HG03378 (cell line): ENCODE data around the gene FMNL2.
"Not testable (repeated sequence)": the region's sequence is repeated elsewhere in the genome, so short reads cannot be mapped to it uniquely, and the experiment has no call there.

ENCODE experiments used
- ATAC-seq: cut with Tn5 transposase; IDR thresholded peaks from one replicate; pipeline ENCODE4 v1.9.1; 2021; ENCODE audit warnings: mild to moderate bottlenecking, moderate library complexity; ENCODE audit not compliant: unreplicated experiment

The FMNL2 gene

GRCh38 chr2:152372438-152372984 lies 37.5 kb downstream of the FMNL2 start:
- ATAC-seq = no peak

- no peak for ATAC-seq
Measured at GRCh38 chr2:152375174-152375573, 40.2 kb downstream of the FMNL2 start.

DNA sequence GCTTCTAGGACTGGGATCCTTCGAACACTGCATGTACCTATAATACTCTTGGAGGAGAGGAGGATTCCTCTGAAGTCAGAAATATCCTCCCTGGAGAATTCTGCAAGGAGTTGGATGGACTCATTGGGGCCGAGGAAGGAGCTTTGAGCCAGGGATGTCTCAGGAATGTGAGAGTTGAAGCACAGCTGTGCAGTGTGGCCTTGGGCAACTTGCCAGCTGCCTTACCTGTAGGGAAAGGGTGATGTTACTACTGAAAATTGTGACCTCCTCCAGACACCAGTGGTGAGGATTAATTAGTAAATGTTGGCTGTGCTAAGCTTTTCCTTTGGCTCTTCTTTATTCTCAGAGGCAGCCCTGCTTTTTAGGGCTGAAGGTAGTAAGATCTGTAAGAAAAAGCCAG lies 41.4 kb downstream of the FMNL2 start:
- no peak for ATAC-seq

- ATAC-seq = no peak
Measured at GRCh38 chr2:152376968-152377367, 42.0 kb downstream of the FMNL2 start.

DNA sequence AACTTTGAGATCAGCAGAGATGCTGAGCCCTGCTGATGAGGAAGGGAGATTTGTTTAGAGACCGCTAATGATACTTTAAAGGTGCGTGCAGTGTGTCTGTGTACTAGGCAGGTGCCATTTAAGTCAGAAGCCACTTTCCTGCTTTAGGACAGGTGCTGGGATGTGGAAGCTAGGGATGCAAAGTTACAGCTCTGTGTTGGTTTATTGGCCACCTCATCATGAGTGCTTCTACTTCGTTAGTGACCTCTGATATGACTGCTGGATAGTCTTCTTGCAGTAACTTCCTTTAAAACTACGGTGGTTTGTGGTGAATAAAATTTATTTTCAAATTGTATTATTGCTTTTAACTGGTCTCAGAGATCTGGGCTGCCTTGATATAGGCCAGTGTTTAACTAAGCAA lies 44.1 kb downstream of the FMNL2 start:
- ATAC-seq = no peak

DNA sequence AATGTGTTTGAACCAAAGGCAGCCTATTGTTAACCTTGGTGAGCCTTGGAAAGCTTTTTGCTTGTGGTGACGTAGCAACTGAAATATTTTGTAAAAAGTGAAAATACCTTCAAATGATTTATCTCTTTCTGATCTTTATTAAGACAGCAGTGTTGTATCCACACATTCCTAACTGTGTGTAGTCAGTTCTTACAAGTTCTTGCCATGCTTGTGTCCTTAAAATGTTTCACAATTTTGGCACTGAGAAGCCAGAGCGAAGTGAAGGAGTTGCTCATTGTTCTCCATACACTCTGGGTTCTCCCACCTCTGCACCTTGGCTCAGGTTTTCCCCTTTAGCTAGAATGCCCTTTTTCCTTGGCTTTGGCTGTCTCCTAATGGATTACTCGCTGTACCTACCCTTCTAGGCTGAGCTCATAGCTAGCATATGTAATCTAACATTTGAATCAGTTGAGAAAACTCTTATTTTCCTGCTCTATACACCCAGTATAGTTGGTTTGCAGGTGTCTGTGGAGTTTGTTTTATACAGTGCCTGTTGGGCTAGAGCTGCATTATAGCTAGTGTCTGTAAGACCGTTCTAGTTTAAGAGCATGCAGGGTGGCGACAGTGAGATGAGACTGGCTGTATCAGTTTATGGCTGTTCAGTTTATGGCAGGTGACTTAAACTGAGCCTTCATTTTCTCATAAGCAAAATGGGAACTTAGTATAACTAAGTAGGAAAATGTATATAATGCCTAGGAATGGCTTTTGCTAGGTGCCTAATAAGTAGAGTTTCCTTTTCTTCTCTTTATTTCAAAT lies 45.5 kb downstream of the FMNL2 start:
- no peak for ATAC-seq

GRCh38 chr2:152383702-152384101 lies 48.7 kb downstream of the FMNL2 start:
- ATAC-seq = no peak

- ATAC-seq = no peak
Measured at GRCh38 chr2:152384992-152385391, 50.0 kb downstream of the FMNL2 start.

DNA sequence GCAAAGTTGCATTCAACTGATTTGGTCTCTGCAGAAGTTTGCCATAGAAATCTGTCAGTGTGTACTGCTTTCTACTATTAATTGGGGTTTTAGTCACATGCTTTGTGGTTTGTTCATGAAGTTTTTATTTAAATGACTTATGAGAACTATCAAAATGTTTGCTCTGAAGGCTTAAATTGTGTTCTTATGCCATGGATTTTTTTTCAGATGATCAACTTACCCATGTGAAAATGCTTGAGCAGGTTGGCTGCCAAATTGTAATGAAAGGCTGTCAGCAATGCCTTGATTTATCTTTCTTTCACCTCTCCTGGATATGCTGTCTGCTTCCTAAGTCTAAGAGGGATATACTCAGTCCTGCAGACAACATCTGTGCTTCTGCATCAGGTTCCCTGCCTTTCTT lies 50.7 kb downstream of the FMNL2 start:
- no peak for ATAC-seq

GRCh38 chr2:152386266-152386665 lies 51.3 kb downstream of the FMNL2 start:
- peak; percentile 61 for ATAC-seq

- ATAC-seq = no peak
Measured at GRCh38 chr2:152387041-152387440, 52.1 kb downstream of the FMNL2 start.

DNA sequence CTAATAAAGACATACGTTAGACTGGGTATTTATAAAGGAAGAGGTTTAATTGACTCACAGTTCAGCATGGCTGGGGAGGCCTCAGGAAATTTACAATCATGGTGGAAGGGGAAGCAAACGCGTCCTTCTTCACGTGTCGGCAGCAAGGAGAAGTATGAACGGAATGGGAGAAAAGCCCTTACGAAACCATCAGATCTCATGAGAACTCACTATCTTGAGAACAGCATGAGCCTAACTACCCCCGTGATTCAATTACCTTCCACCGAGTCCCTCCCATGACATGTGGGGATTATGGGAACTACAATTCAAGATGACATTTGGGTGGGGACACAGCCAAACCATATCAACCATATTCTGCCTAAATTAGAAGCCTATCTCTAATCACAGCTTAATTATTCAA lies 53.3 kb downstream of the FMNL2 start:
- ATAC-seq = not testable (repeated sequence)

GRCh38 chr2:152389483-152389882 lies 54.5 kb downstream of the FMNL2 start:
- ATAC-seq = no peak

GRCh38 chr2:152390837-152391236 lies 55.9 kb downstream of the FMNL2 start:
- no peak for ATAC-seq

- no peak for ATAC-seq
Measured at GRCh38 chr2:152391318-152391717, 56.3 kb downstream of the FMNL2 start.

DNA sequence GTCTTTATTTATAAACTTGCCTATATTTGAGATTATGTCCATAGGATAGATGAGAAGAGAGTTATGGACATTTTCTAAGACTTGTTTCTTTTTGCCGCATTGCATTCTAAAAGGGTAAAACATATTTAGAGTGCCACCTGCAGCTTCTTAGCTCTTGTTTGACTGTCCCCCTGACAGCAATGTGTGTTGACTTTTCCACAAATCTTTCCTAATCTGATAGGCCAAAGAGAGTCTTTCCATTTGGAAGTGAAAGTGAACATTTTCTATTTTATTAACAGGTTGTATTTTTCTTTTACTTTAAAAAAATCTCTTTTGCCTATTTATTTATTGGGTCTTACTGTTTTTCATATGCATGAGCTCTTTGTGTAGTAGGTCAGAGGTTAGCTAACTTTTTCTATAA lies 58.4 kb downstream of the FMNL2 start:
- no peak for ATAC-seq

DNA sequence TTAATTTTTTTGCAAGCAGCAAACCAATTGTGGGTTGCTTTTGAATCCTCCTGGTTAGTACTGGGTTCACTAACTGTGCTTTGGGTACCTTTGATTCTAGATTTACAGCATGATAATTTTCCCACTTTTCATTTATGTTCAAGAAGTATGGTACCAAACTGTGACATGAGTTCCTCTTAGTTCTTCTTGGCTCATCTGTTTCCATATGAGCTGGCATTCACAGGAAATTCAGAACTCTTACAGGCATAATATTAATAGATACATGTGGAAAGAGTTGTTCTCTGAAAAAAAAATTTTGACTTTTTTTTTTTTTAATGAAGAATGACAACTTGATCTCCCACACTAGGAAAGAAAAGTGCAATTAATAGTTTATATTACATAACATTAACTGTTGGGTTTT lies 59.4 kb downstream of the FMNL2 start:
- no peak for ATAC-seq

DNA sequence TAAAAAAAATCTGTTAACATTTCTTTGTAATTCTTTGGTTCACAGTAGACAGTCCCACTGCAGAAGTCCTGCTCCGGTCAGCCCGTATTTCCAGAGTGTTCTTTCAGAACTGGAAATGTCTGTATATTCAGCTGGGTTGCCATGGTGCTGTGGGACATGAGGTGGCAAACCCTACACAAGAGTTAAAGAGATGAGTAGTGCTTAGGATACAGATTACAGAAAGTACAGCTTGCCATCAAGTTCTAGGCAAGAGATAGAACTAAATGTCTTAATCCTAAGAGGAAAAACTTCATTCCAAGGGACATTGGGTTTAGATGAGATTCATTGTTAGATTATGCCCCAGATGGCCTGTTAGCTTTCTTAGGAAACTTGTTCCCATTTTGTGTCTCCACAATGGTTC lies 60.1 kb downstream of the FMNL2 start:
- ATAC-seq = no peak

- no peak for ATAC-seq
Measured at GRCh38 chr2:152395572-152395971, 60.6 kb downstream of the FMNL2 start.

DNA sequence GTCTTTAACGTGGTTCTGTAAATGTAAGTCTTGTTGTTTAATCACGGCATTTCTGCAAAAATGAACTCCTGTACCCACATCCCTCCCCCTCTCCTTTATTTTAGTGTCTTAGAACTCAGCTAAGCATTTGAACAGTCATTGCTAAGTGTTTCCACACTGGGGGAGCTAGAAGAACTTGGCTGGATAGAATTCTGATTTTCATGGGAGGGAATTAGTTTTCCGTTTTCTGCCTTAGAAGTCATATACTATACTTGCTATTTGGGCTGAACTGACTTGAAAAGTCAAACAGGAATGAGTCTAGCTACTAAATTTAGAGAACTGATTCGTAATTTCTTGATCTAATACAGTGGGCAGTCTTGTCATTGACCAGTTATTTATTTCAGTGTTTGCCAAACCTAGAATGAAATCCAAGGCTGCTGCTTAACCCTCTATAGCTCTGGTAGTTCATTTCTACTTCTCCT lies 61.1 kb downstream of the FMNL2 start:
- no peak for ATAC-seq

DNA sequence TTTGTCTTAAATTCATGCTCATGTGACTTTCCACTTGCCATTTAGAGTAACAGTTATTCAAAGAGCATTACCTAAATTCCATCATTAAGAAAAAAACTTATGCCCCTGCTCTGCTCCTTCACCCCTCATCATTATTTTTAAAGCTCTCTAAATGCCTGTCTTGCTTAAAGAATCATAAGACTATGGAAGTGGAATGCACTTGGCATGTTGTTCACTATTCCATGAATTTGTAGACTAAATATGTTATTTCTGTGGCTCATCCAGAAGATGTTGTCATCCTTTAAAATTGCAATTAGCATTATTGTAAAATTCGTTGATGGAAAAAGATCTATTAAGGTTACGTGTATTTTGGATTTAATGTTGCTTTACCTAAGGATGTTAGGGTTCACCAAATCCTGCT lies 61.8 kb downstream of the FMNL2 start:
- ATAC-seq = no peak

DNA sequence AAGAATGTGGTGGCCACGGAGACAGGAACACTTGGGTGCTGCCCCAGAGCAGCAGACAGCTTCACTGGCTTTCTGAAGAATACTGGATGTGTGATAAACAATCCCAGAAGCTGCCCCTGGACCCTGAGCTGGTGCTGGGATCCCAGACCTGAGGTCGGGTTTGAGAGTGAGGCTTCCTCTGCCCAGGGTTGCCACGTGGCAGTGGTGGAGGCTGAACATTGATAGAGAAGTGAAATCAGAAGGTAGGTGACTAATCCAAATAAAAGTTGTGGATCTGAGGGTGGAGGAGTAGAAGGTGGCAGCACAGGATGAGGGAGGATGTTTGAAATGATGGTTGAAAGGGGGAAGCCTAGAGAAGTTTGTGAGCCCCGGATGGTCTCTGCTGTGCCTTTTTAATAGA lies 64.0 kb downstream of the FMNL2 start:
- no peak for ATAC-seq
